Fibroblast of skin of right biceps (primary cell): Measurements from ENCODE around the gene EGLN2.
"Not testable (repeated sequence)": the region's sequence is repeated elsewhere in the genome, so short reads cannot be mapped to it uniquely, and the experiment has no call there.

Experiments
- DNase-seq: peaks from one replicate; pipeline ENCODE4 v3.0.0-alpha.2; 2013

EGLN2 gene

DNA sequence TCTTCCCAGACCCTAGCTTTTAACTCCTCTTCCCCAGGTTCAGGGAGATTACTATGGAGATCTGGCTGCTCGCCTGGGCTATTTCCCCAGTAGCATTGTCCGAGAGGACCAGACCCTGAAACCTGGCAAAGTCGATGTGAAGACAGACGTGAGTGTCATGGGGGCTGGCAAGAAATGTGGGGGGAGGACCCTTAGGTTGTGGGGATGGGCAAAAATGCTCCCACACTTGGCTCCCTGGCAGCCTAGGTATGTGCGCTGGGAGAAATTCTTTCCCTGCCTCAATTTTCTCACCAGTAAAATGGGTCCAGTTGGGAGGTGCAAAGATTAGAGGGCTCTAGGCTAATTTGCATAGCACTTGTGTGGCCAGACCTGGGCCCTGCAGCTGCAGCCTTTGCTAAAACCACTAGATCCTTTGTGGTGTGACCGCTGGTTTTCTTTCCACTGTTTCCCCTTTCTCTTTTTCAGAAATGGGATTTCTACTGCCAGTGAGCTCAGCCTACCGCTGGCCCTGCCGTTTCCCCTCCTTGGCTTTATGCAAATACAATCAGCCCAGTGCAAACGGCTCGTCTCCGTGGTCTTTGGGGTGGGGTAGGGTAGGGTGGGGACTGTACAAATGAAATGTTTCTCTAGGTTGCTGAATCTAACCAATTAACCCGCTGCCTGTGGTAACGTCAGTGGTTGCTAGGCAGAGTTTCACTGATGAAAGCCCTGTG lies 21.9 kb upstream of the EGLN2 start:
- peak; percentile 89 for DNase-seq

DNA sequence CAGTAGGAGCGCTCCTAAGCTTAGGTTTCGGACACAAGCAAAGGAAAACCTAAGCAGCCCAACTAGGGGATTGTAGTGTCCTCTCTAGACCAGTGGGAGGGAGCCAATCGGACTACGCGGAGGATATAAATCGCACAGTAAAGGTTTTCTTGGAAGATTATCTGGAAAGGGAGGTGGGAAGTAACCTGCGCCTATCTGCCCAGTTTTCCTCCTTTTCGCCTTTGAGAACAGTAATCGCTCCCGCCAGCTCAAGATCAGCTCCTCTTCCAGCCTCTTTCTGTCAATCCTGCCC lies 21.4 kb upstream of the EGLN2 start:
- DNase-seq = no peak

DNA sequence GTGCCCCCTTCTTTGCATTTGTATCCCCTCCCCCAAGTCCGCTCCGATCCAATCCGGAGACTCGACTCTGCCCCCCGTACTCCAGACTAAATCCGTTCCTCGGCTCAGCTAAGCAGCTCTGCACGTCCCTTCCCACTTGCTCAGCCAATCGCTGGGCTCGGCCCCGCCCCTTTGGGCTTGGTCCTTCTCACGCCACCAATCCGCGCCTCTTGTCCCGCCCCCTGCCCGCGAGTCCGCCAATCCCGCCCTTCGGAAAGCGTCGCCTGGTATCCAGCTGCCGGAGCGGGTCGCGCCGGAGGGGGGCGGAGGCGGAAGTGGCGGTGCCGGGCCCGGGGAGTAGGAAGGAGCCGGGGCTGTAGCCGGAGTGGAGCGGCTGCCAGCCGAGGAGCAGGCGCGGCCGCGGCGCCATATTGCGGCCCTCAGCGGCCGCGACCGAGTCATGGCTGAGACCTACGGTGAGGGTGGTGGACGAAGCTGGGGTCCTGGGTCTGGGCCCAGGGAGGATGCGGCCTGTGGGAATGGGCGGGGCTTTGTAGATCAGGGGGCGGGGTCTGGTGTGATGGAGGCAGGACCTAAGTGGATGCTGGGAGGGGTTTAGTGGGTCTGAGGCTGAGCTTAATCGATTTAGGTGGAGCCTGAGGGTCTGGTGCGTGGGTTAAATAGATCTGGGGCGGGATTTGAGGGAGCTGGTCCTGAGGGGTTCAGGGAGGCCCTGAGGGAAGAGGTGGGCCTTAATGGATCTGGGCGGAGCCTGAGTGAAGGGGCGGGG lies 20.9 kb upstream of the EGLN2 start, which contains the start of gene RAB4B:
Gene RAB4B (plus strand): TSS at position 311 of the 769 bp plus-strand sequence. CDS start 129 bp downstream, at position 440.
- peak; percentile 100 for DNase-seq

DNA sequence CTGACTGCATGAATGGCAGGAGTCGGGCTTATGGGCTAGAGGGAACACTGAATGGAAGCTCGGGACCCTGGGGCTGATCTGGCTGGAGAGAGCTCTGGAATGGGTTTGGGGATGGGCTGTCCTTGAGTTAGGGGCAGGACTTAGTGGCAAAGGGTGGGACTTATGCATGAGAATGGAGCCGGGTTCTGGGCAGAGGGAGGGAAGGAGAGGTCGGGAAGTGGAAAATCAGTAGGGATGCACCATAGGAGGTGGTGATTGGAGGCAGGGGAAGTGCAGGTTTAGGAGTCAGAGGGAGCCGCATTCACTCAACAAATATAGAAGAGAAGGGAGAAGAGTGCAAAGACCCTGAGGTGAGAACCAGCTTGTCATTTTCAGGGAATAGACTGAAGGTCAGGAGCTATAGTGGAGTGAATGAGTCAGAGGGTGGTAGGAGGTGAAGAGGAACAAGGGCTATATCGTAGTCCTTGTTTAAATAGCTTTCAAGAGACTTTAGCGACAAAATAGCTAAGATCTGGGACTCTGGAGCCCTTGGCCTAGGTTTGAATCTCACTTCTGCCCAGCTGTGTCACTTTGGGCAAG lies 20.2 kb upstream of the EGLN2 start:
- DNase-seq = no peak

DNA sequence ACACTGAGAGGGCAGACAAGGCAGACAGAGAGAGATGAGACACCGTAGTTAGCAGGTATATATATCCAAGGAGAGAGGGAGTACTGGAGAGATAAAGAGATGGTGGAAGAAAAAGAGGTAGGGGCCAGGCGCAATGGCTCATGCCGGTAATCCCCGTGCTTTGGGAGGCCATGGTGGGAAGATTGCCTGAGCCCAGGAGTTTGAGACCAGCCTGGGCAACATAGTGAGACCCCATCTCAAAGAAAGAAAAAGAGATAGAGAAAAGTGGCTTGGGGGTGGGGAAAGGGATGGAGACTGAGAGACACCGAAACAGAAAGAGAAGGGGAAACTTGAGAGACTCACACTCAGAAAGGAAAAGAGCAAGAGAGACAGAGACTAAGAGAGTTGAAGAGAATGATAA lies 18.4 kb upstream of the EGLN2 start:
- no peak for DNase-seq

DNA sequence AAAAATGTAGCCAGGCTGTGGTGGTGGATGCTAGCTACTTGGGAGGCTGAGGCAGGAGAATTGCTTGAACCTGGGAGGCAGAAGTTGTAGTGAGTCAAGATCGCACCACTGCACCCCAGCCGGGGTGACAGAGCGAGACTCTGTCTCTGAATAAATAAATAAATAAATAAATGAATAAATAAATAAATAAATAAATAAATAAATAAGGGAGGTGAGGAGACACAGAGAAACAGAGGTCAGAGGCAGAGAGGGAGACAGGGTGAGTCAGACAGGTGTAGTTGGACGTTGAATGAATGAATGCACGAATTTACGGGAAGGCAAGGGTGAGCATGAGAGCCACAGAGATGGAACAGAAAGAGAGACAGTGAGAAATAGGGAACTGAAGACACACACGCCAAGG lies 17.9 kb upstream of the EGLN2 start:
- no peak for DNase-seq

DNA sequence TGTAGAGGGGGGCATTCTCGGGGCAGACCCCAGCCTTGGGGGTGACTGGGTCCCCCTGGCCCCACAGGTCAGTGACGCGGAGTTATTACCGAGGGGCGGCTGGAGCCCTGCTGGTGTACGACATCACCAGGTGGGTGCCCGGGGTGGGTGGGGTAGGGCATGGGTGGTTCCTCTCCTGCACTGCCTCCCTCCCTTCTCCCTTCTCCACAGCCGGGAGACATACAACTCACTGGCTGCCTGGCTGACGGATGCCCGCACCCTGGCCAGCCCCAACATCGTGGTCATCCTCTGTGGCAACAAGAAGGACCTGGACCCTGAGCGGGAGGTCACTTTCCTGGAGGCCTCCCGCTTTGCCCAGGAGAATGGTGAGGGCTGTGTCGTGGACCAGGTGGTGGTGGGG lies 15.3 kb upstream of the EGLN2 start:
- no peak for DNase-seq

DNA sequence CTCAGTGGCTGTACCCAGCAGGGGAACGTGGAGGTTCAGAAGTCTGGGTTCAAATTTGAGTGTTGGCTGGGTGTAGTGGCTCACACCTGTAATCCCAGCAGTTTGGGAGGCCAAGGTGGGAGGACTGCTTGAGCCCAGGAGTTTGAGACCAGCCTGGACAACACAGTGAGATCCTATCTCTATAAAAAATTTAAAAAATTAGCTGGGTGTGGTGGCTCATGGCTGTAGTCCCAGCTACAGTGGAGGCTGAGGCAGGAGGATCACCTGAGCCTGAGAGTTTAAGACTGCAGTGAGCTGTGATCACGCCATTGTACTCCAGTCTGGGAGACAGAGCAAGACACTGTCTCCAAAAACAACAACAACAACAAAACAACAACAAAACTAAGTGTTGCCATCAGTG lies 14.8 kb upstream of the EGLN2 start:
- DNase-seq = not testable (repeated sequence)

DNA sequence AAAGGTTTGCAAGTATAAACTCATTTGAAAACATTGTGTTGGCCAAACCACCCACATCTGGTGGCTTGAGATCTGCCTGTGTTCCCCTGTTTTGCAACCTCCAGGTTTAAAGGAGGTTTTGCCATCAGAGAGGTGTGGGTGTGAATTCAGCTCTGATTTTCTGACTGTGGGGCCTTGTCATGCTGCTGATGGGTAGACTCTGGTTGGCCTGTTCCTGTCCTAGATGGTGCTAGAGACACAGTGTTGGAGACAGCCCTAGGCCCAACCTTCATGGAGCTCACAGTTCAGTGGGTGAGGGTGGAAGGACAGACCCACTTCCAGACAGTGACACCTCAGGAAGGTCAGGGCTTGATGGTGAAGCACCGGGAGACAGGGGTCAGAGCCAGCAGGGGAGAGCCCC lies 13.5 kb upstream of the EGLN2 start:
- no peak for DNase-seq

DNA sequence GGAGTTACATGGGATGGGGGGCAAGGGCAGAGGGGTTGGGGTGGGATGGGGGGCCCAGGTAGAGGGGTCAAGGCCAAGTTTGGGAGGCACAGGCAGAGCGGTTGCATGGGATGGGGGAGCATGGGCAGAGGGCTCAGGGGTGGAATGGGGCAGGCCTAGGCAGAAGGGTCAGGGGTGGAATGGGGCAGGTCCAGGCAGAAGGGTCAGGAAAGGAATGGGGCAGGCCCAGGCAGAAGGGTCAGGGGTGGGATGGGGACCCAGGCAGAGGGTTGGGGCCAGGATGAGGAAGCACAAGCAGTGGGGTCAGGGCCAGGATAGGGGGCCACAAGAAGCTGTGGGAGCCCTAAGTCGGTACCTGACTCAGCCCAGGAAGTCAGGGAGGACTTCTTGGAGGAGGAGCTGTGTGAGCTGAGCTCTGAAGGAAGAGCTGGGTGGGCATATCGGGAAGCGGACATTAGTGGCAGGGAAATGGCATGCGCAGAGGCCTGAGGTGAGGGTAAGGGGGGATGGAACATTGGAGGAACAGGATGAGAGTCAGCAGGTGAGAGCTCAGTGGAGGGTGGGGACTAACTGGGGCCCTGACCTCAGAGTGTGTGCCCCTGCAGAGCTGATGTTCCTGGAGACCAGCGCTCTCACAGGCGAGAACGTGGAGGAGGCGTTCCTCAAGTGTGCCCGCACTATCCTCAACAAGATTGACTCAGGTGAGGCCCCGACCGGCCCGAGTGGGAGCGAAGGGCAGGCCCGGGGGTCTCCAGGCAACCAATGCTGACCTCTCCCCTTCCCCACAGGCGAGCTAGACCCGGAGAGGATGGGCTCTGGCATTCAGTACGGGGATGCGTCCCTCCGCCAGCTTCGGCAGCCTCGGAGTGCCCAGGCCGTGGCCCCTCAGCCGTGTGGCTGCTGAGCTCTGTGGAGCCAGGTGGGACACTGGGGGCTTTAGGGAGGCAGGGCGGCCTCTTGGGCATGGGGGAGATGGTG lies 12.6 kb upstream of the EGLN2 start:
- no peak for DNase-seq

DNA sequence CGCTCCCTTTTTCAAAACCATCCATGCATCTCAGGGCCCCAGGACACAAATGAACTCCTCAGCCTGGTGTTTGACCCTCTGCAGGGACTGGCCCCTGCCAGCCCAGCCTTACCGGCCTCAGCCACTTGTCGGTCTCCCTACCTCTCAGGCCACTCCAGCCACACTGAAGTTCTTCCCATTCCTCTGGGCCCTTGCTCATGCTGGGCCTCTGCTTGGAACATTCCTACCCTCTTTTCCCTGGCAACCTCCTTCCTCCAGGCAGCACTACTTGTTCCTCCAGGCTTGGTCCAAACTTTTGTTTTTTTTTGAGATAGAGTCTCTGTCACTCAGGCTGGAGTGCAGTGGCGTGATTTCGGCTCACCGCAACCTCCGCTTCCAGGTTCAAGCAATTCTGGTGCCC lies 7.6 kb upstream of the EGLN2 start:
- DNase-seq = no peak

DNA sequence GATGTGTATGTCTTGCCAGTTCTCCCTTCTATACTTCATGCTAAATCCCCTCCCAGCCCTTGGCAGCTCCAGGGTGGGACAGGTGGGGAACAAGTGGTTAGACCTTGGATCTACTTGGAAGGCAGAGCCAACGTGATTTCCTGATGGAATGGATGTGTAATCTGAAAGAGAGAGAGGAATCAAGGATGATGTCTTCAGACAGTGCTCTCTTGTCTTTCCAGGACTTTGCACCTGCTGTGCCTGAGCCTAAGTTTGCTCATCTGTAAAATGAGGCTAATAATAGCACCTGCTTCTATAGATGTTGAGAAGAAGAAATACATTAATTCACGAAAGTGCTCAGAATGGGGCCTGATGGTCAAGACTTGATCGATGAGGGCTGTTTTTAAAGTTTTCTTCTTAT lies 7.0 kb upstream of the EGLN2 start:
- DNase-seq = no peak

DNA sequence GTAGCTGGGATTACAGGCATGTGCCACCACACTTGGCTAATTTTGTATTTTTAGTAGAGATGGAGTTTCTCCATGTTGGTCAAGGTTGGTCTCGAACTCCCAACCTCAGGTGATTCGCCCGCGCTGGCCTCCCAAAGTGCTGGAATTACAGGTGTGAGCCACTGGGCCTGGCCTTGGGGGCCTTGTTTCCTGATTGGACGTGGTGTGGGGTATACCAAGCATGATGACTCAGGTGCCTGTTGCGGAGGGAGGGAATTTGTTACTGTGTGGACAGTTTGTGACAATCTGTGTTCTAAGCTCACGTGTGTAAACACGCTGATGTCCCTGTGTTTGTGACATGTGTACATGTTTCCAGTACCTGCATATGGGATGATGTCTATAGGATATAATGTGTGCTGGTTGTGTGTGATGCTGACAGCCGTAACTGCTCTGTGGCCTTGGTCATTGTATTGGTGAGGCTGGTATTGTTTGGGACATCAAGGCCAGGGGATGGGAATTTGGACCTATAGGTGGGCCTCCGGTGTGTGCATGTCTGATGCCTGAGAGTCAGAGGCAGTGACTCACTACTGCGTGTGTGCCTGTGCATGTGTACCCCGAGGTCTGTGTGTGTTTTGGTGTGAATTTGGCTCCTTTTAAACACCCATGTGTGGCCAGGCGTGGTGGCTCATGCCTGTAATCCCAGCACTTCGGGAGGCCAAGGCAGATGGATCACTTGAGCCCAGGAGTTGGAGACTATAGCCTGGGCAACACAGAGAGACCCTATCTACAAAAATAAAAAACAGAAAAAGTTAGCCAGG lies 1.6 kb upstream of the EGLN2 start:
- DNase-seq = no peak

DNA sequence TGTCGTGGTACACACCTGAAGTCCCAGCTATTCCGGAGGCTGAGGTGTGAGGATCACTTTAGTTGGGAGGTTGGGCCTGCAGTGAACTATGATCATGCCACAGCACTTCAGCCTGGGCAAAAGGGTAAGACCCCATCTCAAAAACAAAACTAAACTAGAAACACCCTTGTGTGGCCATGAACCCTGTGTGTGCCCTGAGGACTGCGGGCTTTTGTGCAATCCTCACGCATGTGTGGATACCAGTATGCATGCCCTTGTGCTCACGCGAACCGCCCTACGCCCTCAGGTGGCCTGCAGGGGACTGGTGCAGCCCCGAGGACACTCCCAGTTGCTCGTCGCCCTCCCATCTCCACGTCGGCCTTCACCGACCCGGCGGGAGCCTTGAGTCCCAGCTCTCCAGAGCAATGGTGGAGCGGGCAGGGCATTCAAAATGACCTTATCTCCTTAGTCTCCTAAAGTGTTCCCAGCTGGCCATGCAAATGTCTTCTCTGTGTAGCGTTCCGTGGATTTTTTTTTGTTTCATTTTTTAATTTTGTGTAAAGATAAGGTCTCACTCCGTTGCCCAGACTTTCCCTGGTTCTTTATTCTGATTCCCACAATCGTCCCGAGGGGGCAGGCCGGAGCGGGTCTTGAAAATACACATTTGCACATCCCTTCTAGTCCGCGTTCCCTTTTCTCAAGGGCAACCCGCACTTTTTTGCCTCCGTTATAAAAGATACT lies 868 bp upstream of the EGLN2 start:
- DNase-seq = peak; percentile 63

DNA sequence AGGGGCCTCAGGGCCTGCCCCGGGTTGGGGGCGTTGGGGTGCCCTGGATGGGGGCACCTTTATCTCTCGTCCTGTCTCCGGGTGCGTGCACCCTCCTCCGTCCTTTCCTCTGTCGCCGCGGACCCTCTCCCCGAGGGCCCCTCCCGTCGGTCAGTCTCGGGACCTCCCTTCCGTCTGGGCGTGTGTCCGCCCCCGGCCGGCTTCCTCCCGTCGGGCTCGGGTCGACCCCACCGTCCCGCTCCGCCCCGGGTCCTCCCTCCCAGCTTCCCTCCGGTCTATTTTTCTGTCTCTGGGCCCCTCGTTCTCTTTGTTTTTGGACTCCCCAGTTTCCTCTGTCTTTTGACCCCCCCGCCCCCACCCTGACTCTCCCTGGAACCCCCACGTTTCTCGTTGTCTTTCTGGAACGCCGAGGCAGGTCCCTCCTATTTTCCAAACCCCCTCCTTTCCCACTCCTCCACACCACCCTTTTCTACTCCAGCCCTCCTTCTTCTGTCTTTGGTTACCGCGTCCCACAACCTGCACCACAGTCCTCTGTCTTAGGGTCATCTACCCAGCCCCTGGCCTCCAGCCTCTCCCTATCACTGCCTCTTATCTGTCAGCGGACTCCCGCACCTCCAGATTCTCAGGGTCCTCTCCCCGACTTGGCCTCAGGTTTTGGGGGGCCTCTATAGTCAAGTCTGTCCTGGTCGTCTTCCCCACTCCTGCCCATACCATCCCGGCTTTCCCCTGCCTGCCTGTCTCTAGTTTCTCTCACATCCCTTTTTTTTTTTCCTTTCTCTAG lies 757 bp downstream of the EGLN2 start:
- no peak for DNase-seq

DNA sequence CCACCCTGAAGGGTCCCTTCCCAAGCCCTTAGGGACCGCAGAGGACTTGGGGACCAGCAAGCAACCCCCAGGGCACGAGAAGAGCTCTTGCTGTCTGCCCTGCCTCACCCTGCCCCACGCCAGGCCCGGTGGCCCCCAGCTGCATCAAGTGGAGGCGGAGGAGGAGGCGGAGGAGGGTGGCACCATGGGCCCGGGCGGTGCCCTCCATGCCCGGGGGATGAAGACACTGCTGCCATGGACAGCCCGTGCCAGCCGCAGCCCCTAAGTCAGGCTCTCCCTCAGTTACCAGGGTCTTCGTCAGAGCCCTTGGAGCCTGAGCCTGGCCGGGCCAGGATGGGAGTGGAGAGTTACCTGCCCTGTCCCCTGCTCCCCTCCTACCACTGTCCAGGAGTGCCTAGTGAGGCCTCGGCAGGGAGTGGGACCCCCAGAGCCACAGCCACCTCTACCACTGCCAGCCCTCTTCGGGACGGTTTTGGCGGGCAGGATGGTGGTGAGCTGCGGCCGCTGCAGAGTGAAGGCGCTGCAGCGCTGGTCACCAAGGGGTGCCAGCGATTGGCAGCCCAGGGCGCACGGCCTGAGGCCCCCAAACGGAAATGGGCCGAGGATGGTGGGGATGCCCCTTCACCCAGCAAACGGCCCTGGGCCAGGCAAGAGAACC lies 1.5 kb downstream of the EGLN2 start:
- DNase-seq = no peak

DNA sequence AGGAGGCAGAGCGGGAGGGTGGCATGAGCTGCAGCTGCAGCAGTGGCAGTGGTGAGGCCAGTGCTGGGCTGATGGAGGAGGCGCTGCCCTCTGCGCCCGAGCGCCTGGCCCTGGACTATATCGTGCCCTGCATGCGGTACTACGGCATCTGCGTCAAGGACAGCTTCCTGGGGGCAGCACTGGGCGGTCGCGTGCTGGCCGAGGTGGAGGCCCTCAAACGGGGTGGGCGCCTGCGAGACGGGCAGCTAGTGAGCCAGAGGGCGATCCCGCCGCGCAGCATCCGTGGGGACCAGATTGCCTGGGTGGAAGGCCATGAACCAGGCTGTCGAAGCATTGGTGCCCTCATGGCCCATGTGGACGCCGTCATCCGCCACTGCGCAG lies 2.0 kb downstream of the EGLN2 start:
- no peak for DNase-seq

DNA sequence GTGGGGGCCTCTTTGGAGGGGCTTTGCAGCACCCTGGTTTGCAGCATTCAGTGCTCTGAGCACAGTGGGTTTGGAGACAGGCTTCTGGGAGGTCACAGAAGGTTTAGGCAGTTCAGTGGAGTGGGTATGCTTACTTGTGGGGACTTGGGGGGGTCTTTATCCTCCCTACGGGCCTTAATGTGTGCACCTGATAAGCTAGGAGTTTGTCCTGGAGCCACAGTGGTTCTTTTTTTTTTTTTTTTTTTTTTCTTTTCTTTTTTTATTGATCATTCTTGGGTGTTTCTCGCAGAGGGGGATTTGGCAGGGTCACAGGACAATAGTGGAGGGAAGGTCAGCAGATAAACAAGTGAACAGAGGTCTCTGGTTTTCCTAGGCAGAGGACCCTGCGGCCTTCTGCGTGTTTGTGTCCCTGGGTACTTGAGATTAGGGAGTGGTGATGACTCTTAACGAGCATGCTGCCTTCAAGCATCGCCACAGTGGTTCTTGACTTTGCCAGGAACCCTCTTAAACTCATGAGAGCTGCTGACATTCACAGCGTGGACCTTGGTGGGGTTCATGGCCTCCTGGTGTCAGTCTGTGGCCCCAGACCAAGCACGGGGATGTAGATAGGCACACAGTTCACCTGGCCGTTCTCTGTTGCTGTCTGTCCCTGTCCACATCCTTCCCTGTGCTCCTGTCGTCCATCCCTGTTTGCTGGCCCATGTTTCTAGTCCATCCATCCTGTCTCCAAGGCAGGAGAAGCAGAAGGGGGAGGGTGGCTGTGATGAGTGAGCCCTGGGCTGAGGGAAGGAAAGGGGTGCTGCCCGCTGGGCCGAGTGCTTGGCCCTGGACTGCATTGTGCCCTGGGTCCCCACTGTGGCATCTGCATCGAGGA lies 2.7 kb downstream of the EGLN2 start:
- DNase-seq = no peak
